Measurements from ENCODE around the gene SORCS2. TPM values are rescaled to one million over a fixed set of nuclear protein-coding genes. Genes with fewer than 3 reads are reported as not detected.

The SORCS2 gene
- total RNA-seq, 1 donor from 2014 or later, result 13.8 TPM

DNA sequence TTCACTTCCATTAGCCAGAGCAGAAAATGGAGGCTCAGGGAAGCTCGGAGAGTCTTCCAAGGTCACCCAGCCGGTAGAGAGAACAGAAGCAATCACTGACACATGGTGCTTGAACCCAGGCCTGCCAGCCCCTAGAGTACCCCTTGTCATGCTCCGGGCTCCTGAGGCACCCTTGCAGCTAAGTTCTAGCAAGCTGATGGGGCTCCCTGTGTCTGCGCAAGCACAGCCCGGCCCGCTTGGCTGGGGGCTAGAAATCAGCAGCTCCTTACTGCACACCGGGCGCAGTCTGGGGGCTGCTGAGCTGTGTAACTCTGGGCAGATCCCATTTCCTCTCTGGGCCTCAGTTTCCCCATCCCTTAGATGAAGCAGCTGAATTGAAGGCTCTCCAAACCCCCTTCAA lies 344.5 kb downstream of the SORCS2 start:
- Mint-ChIP-seq H3K36me3 (ENCODE audit: low read depth, unreplicated experiment) (peaks cover 18% of the 10 kb centered on the region), H3K9me3 (ENCODE audit: unreplicated experiment) (peaks cover 3% of the 10 kb centered on the region), H3K27me3 (ENCODE audit: low read depth, unreplicated experiment) (peaks cover 48% of the 10 kb centered on the region), H3K4me3 (ENCODE audit: unreplicated experiment) (no peak overlapping the region), H3K4me1 (ENCODE audit: low read depth, unreplicated experiment) (no peaks in the 10 kb centered on the region), H3K27ac (ENCODE audit: unreplicated experiment) (no peak overlapping the region)
- no peak for TF ChIP-seq EZH2 (IDR thresholded peaks at IDR 0.05; ENCODE audit: insufficient read depth, low read length)
- TF ChIP-seq, protein P1, sequence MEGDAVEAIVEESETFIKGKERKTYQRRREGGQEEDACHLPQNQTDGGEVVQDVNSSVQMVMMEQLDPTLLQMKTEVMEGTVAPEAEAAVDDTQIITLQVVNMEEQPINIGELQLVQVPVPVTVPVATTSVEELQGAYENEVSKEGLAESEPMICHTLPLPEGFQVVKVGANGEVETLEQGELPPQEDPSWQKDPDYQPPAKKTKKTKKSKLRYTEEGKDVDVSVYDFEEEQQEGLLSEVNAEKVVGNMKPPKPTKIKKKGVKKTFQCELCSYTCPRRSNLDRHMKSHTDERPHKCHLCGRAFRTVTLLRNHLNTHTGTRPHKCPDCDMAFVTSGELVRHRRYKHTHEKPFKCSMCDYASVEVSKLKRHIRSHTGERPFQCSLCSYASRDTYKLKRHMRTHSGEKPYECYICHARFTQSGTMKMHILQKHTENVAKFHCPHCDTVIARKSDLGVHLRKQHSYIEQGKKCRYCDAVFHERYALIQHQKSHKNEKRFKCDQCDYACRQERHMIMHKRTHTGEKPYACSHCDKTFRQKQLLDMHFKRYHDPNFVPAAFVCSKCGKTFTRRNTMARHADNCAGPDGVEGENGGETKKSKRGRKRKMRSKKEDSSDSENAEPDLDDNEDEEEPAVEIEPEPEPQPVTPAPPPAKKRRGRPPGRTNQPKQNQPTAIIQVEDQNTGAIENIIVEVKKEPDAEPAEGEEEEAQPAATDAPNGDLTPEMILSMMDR (IDR thresholded peaks at IDR 0.05; ENCODE audit: insufficient read depth, low read depth, low read length), result no peak
- Histone ChIP-seq H3K4me2 (ENCODE audit: low read length) (no peak overlapping the region), H3K36me3 (ENCODE audit: insufficient read depth, low read length) (no peaks in the 10 kb centered on the region), H3K27me3 (ENCODE audit: insufficient read depth, low read length) (peaks cover 2% of the 10 kb centered on the region), H3K27ac (ENCODE audit: low read depth, low read length) (no peak overlapping the region), H3K9me3 (ENCODE audit: insufficient read depth, low read depth, low read length) (peaks cover 6% of the 10 kb centered on the region), H2AFZ (ENCODE audit: low read depth, low read length) (no peak overlapping the region), H3K79me2 (ENCODE audit: insufficient read depth, low read length) (no peaks in the 10 kb centered on the region), H3K4me1 (ENCODE audit: insufficient read depth, low read length) (no peaks in the 10 kb centered on the region), H4K20me1 (ENCODE audit: insufficient read depth, low read length) (no peaks in the 10 kb centered on the region), H3K4me3 (ENCODE audit: insufficient read depth, low read depth, low read length) (no peak overlapping the region), H3K9ac (ENCODE audit: low read length) (no peak overlapping the region)
- FAIRE-seq, result no peak
- DNase-seq (ENCODE audit: low read depth), result no peak

DNA sequence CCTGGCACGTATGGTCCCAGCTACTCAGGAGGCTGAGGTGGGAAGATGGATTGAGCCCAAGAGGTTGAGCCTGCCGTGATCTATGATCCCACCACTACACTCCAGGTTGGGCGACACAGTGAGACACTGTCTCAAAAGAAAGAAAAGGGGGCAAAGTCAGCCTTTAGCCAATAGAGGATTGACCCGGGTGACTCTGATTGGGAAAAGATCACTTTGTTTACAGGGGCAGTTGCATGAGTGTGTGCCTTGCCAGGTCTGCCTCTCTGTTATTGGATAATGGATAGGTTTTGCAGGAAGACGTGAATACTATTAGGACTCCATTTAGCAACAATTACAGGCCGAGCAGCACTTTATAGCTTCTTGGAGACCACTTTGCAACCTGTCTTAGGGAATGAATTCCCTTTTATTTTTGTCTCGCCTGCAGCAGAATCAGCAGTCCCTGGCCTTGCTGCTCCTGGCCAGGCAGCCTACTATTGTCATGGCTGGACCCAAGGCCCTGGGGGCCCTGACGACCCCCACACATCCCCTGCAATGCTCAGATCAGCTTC lies 345.6 kb downstream of the SORCS2 start:
- Histone ChIP-seq H3K79me2 (ENCODE audit: insufficient read depth, low read length) (no peaks in the 10 kb centered on the region), H3K4me2 (ENCODE audit: low read length) (no peak overlapping the region), H3K9ac (ENCODE audit: low read length) (no peak overlapping the region), H3K27me3 (ENCODE audit: insufficient read depth, low read length) (no peaks in the 10 kb centered on the region), H2AFZ (ENCODE audit: low read depth, low read length) (no peak overlapping the region), H3K27ac (ENCODE audit: low read depth, low read length) (no peak overlapping the region), H4K20me1 (ENCODE audit: insufficient read depth, low read length) (no peaks in the 10 kb centered on the region), H3K9me3 (ENCODE audit: insufficient read depth, low read depth, low read length) (peaks cover 6% of the 10 kb centered on the region), H3K4me1 (ENCODE audit: insufficient read depth, low read length) (no peaks in the 10 kb centered on the region), H3K36me3 (ENCODE audit: insufficient read depth, low read length) (no peaks in the 10 kb centered on the region), H3K4me3 (ENCODE audit: insufficient read depth, low read depth, low read length) (no peak overlapping the region)
- no peak overlapping the region for H3K4me3 Mint-ChIP-seq (ENCODE audit: unreplicated experiment)
- H3K27ac Mint-ChIP-seq (ENCODE audit: unreplicated experiment), result no peak overlapping the region
- TF ChIP-seq, protein P1 (IDR thresholded peaks at IDR 0.05; ENCODE audit: insufficient read depth, low read depth, low read length), result no peak
- no peak for FAIRE-seq
- peaks cover 16% of the 10 kb centered on the region for H3K36me3 Mint-ChIP-seq (ENCODE audit: low read depth, unreplicated experiment)
- DNase-seq (ENCODE audit: low read depth), result no peak
- no peaks in the 10 kb centered on the region for H3K4me1 Mint-ChIP-seq (ENCODE audit: low read depth, unreplicated experiment)
- peaks cover 6% of the 10 kb centered on the region for H3K9me3 Mint-ChIP-seq (ENCODE audit: unreplicated experiment)
- peaks cover 43% of the 10 kb centered on the region for H3K27me3 Mint-ChIP-seq (ENCODE audit: low read depth, unreplicated experiment)

DNA sequence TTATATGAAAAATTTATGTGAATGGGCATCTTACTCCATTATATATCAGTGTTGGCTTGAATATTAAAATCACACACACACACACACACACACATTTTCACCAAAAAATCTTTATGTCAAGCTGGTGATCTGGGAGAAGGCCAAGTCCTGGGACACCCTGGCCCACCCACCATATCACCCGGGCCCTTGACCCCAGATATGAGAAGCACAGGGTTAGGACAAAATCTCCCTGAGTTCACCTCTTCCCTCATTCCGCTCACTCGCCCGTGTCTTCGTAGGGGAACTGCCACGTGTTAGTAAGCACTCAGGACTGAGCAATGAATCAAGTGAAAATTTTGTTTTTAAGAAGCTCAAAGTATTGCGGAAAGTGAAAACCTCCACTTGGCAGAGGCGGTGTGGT lies 346.2 kb downstream of the SORCS2 start:
- FAIRE-seq, result no peak
- Mint-ChIP-seq H3K27ac (ENCODE audit: unreplicated experiment) (no peak overlapping the region), H3K36me3 (ENCODE audit: low read depth, unreplicated experiment) (peaks cover 17% of the 10 kb centered on the region)

More for the DNA sequence above, 346.2 kb downstream of the SORCS2 start:
- no peaks in the 10 kb centered on the region for H4K20me1 ChIP-seq (ENCODE audit: insufficient read depth, low read length)
- no peaks in the 10 kb centered on the region for H3K79me2 ChIP-seq (ENCODE audit: insufficient read depth, low read length)
- H3K4me1 Mint-ChIP-seq (ENCODE audit: low read depth, unreplicated experiment), result no peaks in the 10 kb centered on the region
- H3K36me3 ChIP-seq (ENCODE audit: insufficient read depth, low read length), result no peaks in the 10 kb centered on the region
- H3K4me3 ChIP-seq (ENCODE audit: insufficient read depth, low read depth, low read length), result no peak overlapping the region
- peaks cover 41% of the 10 kb centered on the region for H3K27me3 Mint-ChIP-seq (ENCODE audit: low read depth, unreplicated experiment)
- TF ChIP-seq, protein P1 (IDR thresholded peaks at IDR 0.05; ENCODE audit: insufficient read depth, low read depth, low read length), result no peak
- no peak for TF ChIP-seq EZH2 (IDR thresholded peaks at IDR 0.05; ENCODE audit: insufficient read depth, low read length)
- no peak overlapping the region for H2AFZ ChIP-seq (ENCODE audit: low read depth, low read length)
- peaks cover 6% of the 10 kb centered on the region for H3K9me3 ChIP-seq (ENCODE audit: insufficient read depth, low read depth, low read length)
- no peak for DNase-seq (ENCODE audit: low read depth)
- H3K4me1 ChIP-seq (ENCODE audit: insufficient read depth, low read length), result no peaks in the 10 kb centered on the region
- H3K4me2 ChIP-seq (ENCODE audit: low read length), result no peak overlapping the region
- H3K9me3 Mint-ChIP-seq (ENCODE audit: unreplicated experiment), result peaks cover 7% of the 10 kb centered on the region
- H3K27ac ChIP-seq (ENCODE audit: low read depth, low read length), result no peak overlapping the region
- H3K4me3 Mint-ChIP-seq (ENCODE audit: unreplicated experiment), result no peak overlapping the region
- H3K27me3 ChIP-seq (ENCODE audit: insufficient read depth, low read length), result no peaks in the 10 kb centered on the region
- H3K9ac ChIP-seq (ENCODE audit: low read length), result no peak overlapping the region

Data from astrocyte (in vitro differentiated cells and primary cell).